GM18519 (cell line): Measurements from ENCODE around the gene TMEM89.

Source experiments
- ATAC-seq: cut with Tn5 transposase; IDR thresholded peaks from one replicate; pipeline ENCODE4 v1.9.1; 2021; ENCODE audit warnings: mild to moderate bottlenecking, moderate library complexity; ENCODE audit not compliant: unreplicated experiment, low FRiP score

Gene TMEM89

DNA sequence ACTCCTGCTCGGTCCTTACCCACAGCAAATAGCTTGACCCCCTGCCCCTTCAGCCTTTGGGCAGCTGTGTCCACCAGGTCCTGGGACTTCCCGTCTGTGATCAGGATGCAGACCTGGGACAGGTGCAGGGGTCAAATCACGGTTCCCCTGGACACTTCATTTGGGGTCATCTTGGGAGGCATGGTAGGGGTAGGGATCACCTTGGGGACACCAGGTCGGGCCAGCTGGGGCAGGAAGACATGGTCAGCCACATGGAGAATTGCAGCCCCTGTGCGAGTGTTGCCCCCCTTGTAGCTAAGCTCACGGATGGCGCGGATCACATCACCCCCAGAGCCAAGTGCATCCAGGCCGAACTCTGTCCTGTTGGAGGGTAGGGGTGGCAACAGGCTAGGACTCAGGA, 28.2 kb downstream of the TMEM89 start:
- no peak for ATAC-seq

DNA sequence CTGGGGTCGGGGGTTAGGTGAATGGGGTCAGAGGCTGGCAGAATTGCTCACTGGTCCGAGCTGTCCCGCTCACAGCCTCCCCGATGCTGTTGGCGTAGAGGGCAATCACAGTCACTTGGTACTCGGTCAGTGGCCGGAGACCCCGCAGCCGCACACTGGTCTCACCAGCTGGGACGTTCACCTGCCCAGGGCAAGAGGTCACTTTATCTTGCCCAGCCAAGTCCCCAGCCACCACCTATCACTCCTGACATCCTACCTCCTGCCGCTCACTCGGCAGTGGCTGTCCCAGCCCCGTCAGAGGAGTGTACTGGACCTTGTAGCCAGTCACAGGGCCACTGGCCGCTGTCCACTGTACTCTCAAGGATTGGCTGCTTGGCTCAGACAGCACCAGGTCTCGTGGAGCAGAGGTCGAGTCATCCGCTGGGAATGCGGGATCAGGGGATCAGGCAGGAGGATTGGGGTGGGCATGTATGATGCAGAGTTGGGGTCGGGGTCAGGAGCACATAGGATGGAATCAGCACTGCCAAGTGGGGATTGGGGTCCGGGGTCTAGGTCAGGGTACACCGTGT, 29.0 kb downstream of the TMEM89 start:
- no peak for ATAC-seq

- no peak for ATAC-seq
These were observed 29.6 kb downstream of the TMEM89 start for GRCh38 chr3:48591886-48592518.

- ATAC-seq = no peak
These were observed 30.1 kb downstream of the TMEM89 start for GRCh38 chr3:48591436-48591835.

DNA sequence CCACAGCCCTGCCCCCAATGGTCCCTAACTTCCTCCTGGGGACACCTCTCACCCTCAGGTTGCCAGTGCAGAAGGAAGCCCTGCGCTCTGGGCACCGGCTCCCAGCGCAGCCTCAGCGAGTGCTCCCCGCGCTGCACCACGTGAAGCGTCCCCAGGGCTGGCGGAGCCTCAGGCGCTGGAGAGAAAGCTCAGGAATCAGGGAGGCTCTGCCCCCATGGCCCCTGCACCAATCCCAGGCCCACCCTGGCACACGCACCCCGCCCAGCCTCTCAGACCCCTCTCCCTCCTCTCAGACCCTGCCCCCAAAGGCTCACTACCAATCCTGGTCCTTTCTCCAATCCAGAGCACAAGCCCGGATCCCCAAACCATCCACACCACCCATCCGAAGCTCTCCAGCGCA, 33.3 kb downstream of the TMEM89 start:
- no peak for ATAC-seq

DNA sequence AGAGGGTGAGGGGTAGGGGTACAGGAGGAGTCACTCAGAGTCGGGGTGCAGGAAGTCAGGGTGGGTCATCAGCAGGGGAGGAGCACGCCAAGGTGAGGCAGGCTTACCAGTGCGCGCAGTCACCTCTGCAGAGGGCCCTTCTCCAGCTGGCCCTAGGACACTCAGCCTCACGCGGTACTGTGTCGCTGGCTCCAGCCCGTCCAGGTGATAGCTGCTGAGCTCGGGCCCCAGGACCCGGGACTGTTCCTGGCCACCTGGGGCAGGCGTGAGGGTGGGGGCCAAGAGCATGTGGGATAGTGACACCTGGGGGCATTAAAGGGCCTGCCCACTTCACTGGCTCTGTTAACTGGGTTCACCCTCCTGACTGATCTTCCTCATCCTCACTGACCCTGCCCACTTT, 33.9 kb downstream of the TMEM89 start:
- no peak for ATAC-seq

GRCh38 chr3:48585411-48585810, 36.2 kb downstream of the TMEM89 start:
- ATAC-seq = no peak

DNA sequence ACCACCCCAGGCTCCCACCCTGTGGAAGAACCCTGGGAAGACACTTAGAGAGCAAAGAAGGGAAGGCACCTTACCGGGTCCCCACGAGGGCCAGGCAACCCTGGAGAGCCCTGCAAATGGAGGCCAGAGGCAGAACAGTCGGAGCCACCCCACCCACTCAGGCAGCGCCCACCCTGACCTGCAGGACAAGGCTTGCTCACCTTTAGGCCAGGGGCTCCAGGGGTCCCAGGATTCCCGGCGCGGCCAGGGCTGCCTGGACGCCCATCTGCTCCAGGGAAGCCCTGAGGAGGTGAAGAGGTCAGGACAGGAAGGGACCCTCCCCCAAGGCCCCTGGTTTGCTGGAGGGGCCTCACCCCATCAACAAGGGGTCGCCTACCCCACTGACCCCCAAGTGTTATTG, 36.7 kb downstream of the TMEM89 start:
- no peak for ATAC-seq

DNA sequence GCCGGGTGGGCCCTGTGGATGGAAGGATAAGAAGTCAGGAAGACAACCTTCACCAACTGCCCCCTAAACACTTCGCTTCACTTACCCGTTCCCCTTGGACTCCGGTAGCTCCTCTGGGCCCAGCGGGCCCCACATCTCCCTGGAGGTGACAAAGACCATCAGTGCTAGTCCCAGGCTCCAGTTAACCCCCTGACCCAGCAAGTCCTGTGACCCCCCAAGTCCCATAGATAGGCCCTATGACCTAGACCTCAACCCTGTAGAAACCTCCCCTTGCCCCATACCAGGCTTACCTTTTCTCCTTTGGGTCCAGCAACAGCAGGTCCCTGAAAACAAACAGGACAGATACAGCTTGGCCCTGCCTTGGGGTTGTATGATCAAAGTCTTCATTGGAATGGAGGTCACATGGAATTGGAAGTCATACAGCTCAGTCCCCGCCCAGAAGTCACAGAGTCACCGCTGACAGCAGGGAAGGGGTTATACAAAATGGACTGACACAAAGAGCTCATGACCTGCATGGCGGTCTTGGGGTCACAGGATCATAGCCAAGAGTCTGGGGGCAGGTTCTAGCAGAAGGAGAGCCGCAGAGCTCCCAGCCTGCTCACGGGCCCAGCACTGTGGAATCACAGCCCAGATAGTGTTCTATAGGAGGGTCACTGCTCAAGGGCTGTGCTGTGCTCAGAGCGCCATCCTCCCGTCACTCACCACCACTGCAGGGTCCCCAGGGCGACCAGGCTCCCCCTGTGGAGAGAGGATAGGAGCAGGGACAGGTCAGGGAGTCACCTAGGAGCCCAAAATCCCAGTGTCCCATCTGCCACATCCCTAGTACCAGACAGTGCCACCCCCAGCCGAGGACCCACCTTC, 39.7 kb downstream of the TMEM89 start:
- ATAC-seq = no peak

GRCh38 chr3:48576647-48577046, 44.9 kb downstream of the TMEM89 start:
- ATAC-seq = no peak

DNA sequence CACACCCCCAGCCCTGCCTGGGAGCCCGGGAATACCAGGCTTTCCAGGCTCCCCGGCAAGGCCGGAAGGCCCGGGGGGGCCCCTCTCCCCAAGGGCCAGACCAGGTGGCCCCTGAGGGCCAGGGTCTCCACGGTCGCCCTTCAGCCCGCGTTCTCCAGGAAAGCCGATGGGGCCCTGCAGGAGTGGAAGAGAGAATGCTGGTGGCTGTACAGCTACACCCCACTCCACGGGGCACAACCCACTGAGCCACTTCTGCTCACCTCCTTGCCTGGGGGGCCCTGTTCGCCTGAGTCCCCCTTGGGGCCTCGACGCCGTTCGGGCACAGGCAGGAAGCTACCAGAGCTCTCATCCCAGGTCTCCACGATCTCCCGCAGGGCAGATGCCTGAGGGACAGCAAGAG, 46.2 kb downstream of the TMEM89 start:
- no peak for ATAC-seq

- no peak for ATAC-seq
These were observed 47.5 kb downstream of the TMEM89 start for GRCh38 chr3:48573973-48574585.

DNA sequence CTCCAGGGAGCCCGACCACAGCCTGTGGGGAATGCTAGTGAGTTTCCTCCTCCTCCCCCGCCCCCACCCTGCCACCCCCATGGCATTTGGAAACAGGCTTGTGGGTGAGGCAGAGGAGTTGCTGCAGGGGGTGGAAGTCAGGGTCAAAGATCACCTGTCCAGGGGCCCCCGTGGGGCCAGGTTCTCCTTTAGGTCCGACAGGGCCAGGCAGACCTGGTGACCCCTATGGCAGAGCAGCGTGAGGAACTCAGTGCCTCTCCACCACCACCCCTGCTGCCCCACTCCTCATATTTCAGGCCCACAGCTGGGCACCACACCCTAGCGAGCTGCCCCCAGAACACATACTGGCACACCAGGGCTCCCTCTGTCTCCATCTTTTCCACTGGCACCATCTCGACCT, 49.1 kb downstream of the TMEM89 start:
- no peak for ATAC-seq

DNA sequence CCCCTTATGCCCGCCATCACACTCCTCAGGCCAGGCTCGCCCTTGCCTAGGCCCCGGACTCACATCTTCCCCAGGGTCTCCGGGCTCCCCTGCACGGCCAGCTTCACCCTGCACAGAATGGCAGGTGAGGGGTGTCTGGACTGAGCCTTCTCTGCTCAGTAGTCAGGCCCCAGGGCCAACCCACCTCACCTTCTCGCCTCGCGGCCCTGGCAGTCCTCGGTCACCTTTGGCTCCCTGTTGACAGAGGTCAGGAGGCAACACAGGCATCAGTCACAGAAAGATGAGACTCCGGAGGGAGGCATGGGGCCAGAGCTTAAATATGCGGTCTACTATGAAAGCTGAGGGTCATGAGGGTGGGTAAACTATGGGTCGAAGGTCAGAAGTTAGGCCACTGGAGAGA, 49.6 kb downstream of the TMEM89 start:
- ATAC-seq = no peak
